B cell (primary cell): ENCODE measurements around the gene ARHGEF19. TPM values are rescaled to one million over a fixed set of nuclear protein-coding genes. Genes with fewer than 3 reads are reported as not detected.

Experiments used
- ATAC-seq: fragments of 200-7000 bp; cut with Tn5 transposase; one replicate; pipeline ENCODE4 v1.10.0; 2021; ENCODE audit warnings: low read depth, mild to moderate bottlenecking, moderate number of reproducible peaks, moderate library complexity
- CTCF ChIA-PET: fragments of 350-600 bp; sonication (Branson Sonifier 250); formaldehyde crosslinking; loops from one replicate; lab custom pipeline; 2021; ENCODE audit warnings: antibody characterized with exemption, inconsistent platforms; lab: Charles Lee
- POLR2A ChIA-PET: fragments of 350-600 bp; sonication (Branson Sonifier 250); formaldehyde crosslinking; loops from one replicate; lab custom pipeline; 2021; ENCODE audit warnings: antibody characterized with exemption; lab: Charles Lee
- DNase-seq: peaks from one replicate; pipeline ENCODE4 v3.0.0; 2013
- H2AFZ ChIP-seq: 2 replicates; pipeline ENCODE4 v1.6.1; 2012; ENCODE audit warnings: mild to moderate bottlenecking, low read depth, low read length; ENCODE audit not compliant: insufficient read depth, poor library complexity, severe bottlenecking
- H3K27ac ChIP-seq, 2 donors: 1 replicate in 1 of 2; 2 replicates in 1 of 2; pipeline ENCODE4 v1.5.1; 2012 to 2013; ENCODE audit warnings: low read length in 2 of 2, mild to moderate bottlenecking in 2 of 2, moderate library complexity in 1 of 2
- H3K27me3 ChIP-seq, 4 experiments: fragments of 200-600 bp in 1 of 4; sonication (generic) in 1 of 4; replicated peaks in 1 of 4; 1 replicate in 2 of 4; 2 replicates in 2 of 4; pipeline versions ENCODE4 v1.6.1 to v1.7.0; 2013 to 2016; ENCODE audit warnings: low read length in 3 of 4, mild to moderate bottlenecking in 2 of 4, mixed read lengths in 1 of 4, moderate library complexity in 1 of 4; ENCODE audit not compliant: insufficient read depth in 4 of 4, control insufficient read depth in 3 of 4; ENCODE audit errors: control extremely low read depth in 1 of 4
- H3K36me3 ChIP-seq, 2 experiments: replicated peaks in 1 of 2; 1 replicate in 1 of 2; 2 replicates in 1 of 2; pipeline versions ENCODE4 v1.6.1 to v1.7.1; 2013; ENCODE audit warnings: low read length in 1 of 2; ENCODE audit not compliant: insufficient read depth in 2 of 2, control insufficient read depth in 1 of 2; ENCODE audit errors: control extremely low read depth in 1 of 2, extremely low read depth in 1 of 2
- H3K4me1 ChIP-seq, 2 donors: fragments of 200-600 bp in 1 of 2; sonication (generic) in 1 of 2; 1 replicate in 1 of 2; 2 replicates in 1 of 2; pipeline versions ENCODE4 v1.5.1 to v1.6.1; 2013 to 2017; ENCODE audit warnings: low read length in 2 of 2; ENCODE audit not compliant: control insufficient read depth in 2 of 2, insufficient read depth in 2 of 2
- H3K4me2 ChIP-seq: replicated peaks from 2 replicates; pipeline ENCODE3; 2012; ENCODE audit warnings: mild to moderate bottlenecking, low read depth, low read length; ENCODE audit not compliant: poor library complexity, severe bottlenecking
- H3K4me3 ChIP-seq, 5 experiments: fragments of 200-600 bp in 1 of 5; sonication (generic) in 1 of 5; 1 replicate in 3 of 5; 2 replicates in 2 of 5; pipeline versions ENCODE4 v1.5.1 to v1.7.0; 2011 to 2016; ENCODE audit warnings: low read length in 4 of 5, mild to moderate bottlenecking in 4 of 5, low read depth in 2 of 5, control low read depth in 1 of 5, moderate library complexity in 1 of 5; ENCODE audit not compliant: insufficient read depth in 1 of 5; ENCODE audit errors: control extremely low read depth in 1 of 5, extremely low read depth in 1 of 5
- H3K79me2 ChIP-seq: fragments of 200-600 bp; sonication (generic); one replicate; pipeline ENCODE4 v1.6.0; 2016; ENCODE audit warnings: low read length; ENCODE audit not compliant: control insufficient read depth, insufficient read depth
- H3K9ac ChIP-seq: fragments of 200-600 bp; sonication (generic); 2 replicates; pipeline ENCODE4 v1.6.1; 2017; ENCODE audit warnings: mild to moderate bottlenecking, low read length, moderate library complexity
- H3K9me3 ChIP-seq, 3 donors: one replicate each; pipeline versions ENCODE4 v1.6.1 to v1.7.1; 2013; ENCODE audit warnings: low read length in 2 of 3; ENCODE audit not compliant: control insufficient read depth in 2 of 3, insufficient read depth in 1 of 3; ENCODE audit errors: control extremely low read depth in 1 of 3
- H4K20me1 ChIP-seq: 2 replicates; pipeline ENCODE4 v1.6.0; 2012; ENCODE audit warnings: mild to moderate bottlenecking, low read length; ENCODE audit not compliant: insufficient read depth, control insufficient read depth, poor library complexity, severe bottlenecking
- H3K27ac Mint-ChIP-seq: one replicate; pipeline ENCODE4 v1.8.0; 2021; ENCODE audit warnings: mixed read lengths
- H3K27me3 Mint-ChIP-seq: one replicate; pipeline ENCODE4 v1.8.0; 2021; ENCODE audit warnings: mixed read lengths
- H3K4me1 Mint-ChIP-seq: one replicate; pipeline ENCODE4 v1.8.0; 2021; ENCODE audit warnings: mixed read lengths
- H3K4me3 Mint-ChIP-seq: one replicate; pipeline ENCODE4 v1.8.0; 2021; ENCODE audit warnings: mixed read lengths
- H3K9me3 Mint-ChIP-seq: one replicate; pipeline ENCODE4 v1.8.0; 2022; ENCODE audit warnings: mixed read lengths; ENCODE audit not compliant: insufficient read depth
- EZH2 ChIP-seq: IDR thresholded peaks from 2 replicates; pipeline ENCODE4 v1.6.1; 2012; ENCODE audit warnings: borderline replicate concordance, low read depth, mild to moderate bottlenecking, moderate library complexity, low read length; ENCODE audit not compliant: insufficient read depth, poor library complexity, severe bottlenecking
- WGBS: methylation state at CpG from one replicate; pipeline ENCODE4 v1.1.5; 2013; ENCODE audit warnings: missing lambda C conversion rate; ENCODE audit not compliant: insufficient coverage; 5-methylcytosine and 5-hydroxymethylcytosine counted together
- intact Hi-C: fragments of 100-400 bp; cut with micrococcal nuclease; formaldehyde crosslinking; loops from one replicate; pipeline ENCODE4 v1.10.0; 2022
- polyA plus RNA-seq: library from polyadenylated mRNA; depleted of rRNA; stranded (reverse); fragments of >200 nt; gene quantifications from 2 replicates; pipeline ENCODE4 v1.2.3, GENCODE V29; 2012
- total RNA-seq, 2 donors: library from RNA; stranded (reverse); fragments of 120-200 nt in 1 of 2; gene quantifications; 1 replicate in 1 of 2; 2 replicates in 1 of 2; pipeline versions ENCODE4 v1.2.3 to v1.2.4, GENCODE V29; 2013 to 2022
- TF ChIP-seq, protein P1 (sequence below): fragments of 200-600 bp; IDR thresholded peaks from one replicate; pipeline ENCODE4 v1.8.0; 2022; ENCODE audit warnings: antibody characterized with exemption, mild to moderate bottlenecking

ARHGEF19 gene
- total and polyA plus RNA-seq, 2 donors (not counting 1 experiment from before 2014, with no cell fraction given): 13.9 to 20.9 TPM

DNA sequence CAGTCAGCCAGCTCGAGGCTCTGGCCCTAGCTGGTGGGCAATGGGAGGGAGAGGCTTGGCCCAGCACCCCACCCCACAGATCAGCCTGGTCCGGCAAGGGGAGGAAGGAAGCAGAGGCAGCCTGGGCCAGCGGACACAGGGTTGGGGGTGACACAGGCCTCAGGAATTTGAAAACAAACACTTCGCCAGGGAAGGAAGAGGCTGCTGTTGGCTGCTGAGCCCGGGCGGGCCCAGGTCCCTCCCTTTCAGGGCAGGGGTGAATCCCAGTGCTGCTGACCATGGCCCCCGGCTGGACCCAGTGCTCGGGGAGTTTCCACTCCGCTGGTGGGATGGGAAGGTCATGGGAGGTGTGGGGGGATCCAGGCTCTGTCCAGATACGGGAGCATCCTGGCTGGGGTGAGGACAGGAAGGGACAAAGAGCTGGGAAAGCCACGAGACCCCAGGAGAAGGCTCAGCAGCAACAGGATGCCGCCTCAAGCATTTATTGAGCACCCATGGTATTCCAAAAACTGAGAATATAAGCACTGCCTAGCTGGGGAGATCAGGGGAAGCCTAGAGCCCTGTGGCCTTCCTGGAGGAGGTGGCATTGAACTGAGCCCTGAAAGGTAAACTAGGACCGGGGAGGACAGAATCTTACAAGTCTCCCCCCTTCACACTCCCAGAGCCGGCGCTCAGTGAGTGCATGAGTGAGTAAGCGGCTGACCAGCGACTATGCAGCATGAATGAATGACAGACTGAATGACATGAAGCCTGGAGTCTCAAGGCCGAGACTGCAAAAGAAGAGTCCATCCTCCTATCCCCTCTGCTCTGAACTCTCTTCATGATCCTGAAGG, 30.3 kb downstream of the ARHGEF19 start:
- ATAC-seq (no peak), DNase-seq (no peak)
- Mint-ChIP-seq H3K9me3 (no peaks in the 10 kb centered on the region), H3K27me3 (peaks cover 25% of the 10 kb centered on the region), H3K27ac (no peak overlapping the region), H3K4me3 (no peak overlapping the region), H3K4me1 (no peaks in the 10 kb centered on the region)
- POLR2A ChIA-PET: no interaction called here
- TF ChIP-seq, protein P1, sequence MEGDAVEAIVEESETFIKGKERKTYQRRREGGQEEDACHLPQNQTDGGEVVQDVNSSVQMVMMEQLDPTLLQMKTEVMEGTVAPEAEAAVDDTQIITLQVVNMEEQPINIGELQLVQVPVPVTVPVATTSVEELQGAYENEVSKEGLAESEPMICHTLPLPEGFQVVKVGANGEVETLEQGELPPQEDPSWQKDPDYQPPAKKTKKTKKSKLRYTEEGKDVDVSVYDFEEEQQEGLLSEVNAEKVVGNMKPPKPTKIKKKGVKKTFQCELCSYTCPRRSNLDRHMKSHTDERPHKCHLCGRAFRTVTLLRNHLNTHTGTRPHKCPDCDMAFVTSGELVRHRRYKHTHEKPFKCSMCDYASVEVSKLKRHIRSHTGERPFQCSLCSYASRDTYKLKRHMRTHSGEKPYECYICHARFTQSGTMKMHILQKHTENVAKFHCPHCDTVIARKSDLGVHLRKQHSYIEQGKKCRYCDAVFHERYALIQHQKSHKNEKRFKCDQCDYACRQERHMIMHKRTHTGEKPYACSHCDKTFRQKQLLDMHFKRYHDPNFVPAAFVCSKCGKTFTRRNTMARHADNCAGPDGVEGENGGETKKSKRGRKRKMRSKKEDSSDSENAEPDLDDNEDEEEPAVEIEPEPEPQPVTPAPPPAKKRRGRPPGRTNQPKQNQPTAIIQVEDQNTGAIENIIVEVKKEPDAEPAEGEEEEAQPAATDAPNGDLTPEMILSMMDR: no peak
- no peak for TF ChIP-seq EZH2
- Histone ChIP-seq H3K4me3 (no peak overlapping the region), H3K79me2 (no peaks in the 10 kb centered on the region), H3K27me3 (peaks cover 0 to 15% (median 1%) of the 10 kb centered on the region in 4 experiments), H3K9ac (no peak overlapping the region), H4K20me1 (no peaks in the 10 kb centered on the region), H3K36me3 (no peaks in the 10 kb centered on the region), H3K27ac (no peak overlapping the region), H2AFZ (no peak overlapping the region), H3K4me2 (no peak overlapping the region), H3K4me1 (no peaks in the 10 kb centered on the region), H3K9me3 (no peaks in the 10 kb centered on the region)
- WGBS: 83% methylated on average over 17 of the region's 18 CpGs
- CTCF ChIA-PET: interaction anchor here (12.1 kb wide), 1 partner anchor 102 kb away, joined by 237 read pairs; no protein-coding TSS in a partner anchor
- intact Hi-C loops: no loop called here

DNA sequence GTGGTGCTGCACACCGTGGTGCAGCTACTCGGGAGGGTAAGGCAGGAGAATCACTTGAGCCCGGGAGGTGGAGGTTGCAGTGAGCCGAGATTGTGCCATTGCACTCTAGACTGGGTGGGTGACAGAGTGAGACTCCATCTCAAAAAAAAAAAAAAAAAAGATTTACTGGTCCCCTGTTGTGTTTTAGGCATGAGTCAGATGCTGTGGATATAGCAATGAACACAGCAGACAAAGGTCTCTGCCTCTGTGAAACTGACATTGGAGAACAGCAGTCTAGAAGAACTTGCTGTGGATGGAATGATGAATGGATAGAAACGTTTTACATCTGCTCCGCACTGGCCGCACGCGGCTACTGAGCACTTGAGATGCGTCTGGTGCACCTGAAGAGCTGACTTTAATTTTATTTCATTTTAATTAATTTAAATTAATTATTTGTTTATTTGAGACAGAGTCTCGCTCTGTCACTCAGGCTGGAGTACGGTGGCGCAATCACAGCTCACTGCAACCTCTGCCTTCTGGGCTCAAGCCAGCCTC, 32.1 kb downstream of the ARHGEF19 start:
- H3K4me3 ChIP-seq: no peak overlapping the region
- H3K36me3 ChIP-seq: no peaks in the 10 kb centered on the region
- 57% methylated on average over 3 of the region's 13 CpGs for WGBS
- no peak overlapping the region for H3K27ac Mint-ChIP-seq
- H3K4me2 ChIP-seq: no peak overlapping the region
- peaks cover 0 to 16% (median 1%) of the 10 kb centered on the region in 4 experiments for H3K27me3 ChIP-seq
- no peak overlapping the region for H2AFZ ChIP-seq
- DNase-seq (no peak), ATAC-seq (no peak)
- no peaks in the 10 kb centered on the region for H3K4me1 Mint-ChIP-seq
- intact Hi-C loops: no loop called here
- H3K9me3 Mint-ChIP-seq: no peaks in the 10 kb centered on the region
- no peaks in the 10 kb centered on the region for H3K79me2 ChIP-seq
- CTCF ChIA-PET: interaction anchor here (1.3 to 12.1 kb wide), 2 partner anchors 10 to 100 kb away, joined by 3 to 237 read pairs; no protein-coding TSS in a partner anchor
- no peak overlapping the region for H3K9ac ChIP-seq
- no peak overlapping the region for H3K4me3 Mint-ChIP-seq
- H3K27ac ChIP-seq: no peak overlapping the region
- no peak for TF ChIP-seq EZH2
- TF ChIP-seq, protein P1: no peak
- POLR2A ChIA-PET: no interaction called here
- no peaks in the 10 kb centered on the region for H3K9me3 ChIP-seq
- no peaks in the 10 kb centered on the region for H3K4me1 ChIP-seq
- H4K20me1 ChIP-seq: no peaks in the 10 kb centered on the region
- H3K27me3 Mint-ChIP-seq: peaks cover 37% of the 10 kb centered on the region
